Upper lobe of right lung (tissue), 1 donor: ENCODE measurements around the gene KIAA1217. TPM values are rescaled to one million over a fixed set of nuclear protein-coding genes. Genes with fewer than 3 reads are reported as not detected.

ENCODE experiments used
- ATAC-seq: fragments of 200-7000 bp; cut with Tn5 transposase; one replicate; pipeline ENCODE4 v1.9.1; 2020; ENCODE audit warnings: mild to moderate bottlenecking, moderate library complexity
- DNase-seq: peaks from one replicate; pipeline ENCODE4 v3.0.0-alpha.2; 2020
- H3K27ac ChIP-seq: fragments of 200-600 bp; one replicate; pipeline ENCODE4 v1.8.0; 2022
- H3K27me3 ChIP-seq: fragments of 200-600 bp; one replicate; pipeline ENCODE4 v1.8.0; 2022; ENCODE audit warnings: mild to moderate bottlenecking
- H3K36me3 ChIP-seq: fragments of 200-600 bp; one replicate; pipeline ENCODE4 v1.8.0; 2022
- H3K4me1 ChIP-seq: fragments of 200-600 bp; one replicate; pipeline ENCODE4 v1.8.0; 2022
- H3K4me3 ChIP-seq: fragments of 200-600 bp; one replicate; pipeline ENCODE4 v1.8.0; 2022; ENCODE audit warnings: mild to moderate bottlenecking
- H3K9me3 ChIP-seq: fragments of 200-600 bp; one replicate; pipeline ENCODE4 v1.8.0; 2022
- intact Hi-C: fragments of 100-400 bp; cut with DNase I; formaldehyde crosslinking; loops from one replicate; pipeline ENCODE4 v1.11.0; 2022
- total RNA-seq: library from RNA; stranded (reverse); fragmentation: NEBNext Ultra II Directional; extraction: Animal tissue kit (Norgen Biotek cat#: 25700); gene quantifications from one replicate; pipeline ENCODE4 v1.2.1, GENCODE V29; 2021
- TF ChIP-seq, protein P1 (sequence below): fragments of 200-600 bp; IDR thresholded peaks from one replicate; pipeline ENCODE4 v1.8.0; 2022; ENCODE audit warnings: antibody characterized with exemption
- donor health status: DM: no; HTN: yes; CAD: no; lungs with severe emphysema.

Gene KIAA1217
- total RNA-seq, 1 donor from 2014 or later = 23.5 TPM

DNA sequence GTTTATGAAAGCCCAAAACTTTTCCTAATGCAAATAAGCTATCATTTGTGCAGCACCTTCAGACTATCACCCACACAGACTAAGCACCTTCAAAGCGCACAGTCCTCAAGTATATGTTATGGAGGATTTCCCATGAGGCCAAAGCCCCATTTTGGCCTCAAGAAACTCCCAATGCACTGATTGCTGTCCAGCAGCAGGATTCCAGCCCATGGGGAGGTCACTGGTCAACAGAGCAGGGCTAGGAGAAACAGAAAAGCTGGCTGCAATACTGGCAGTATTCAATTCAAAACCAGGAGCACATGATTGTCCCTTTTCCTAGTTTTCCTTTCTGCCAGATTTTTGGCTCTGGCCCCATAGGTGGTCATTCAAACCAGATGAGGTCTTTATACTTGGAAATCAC is 24.5 kb upstream of the KIAA1217 start:
- intact Hi-C loops = no loop called here
- TF ChIP-seq, protein P1, sequence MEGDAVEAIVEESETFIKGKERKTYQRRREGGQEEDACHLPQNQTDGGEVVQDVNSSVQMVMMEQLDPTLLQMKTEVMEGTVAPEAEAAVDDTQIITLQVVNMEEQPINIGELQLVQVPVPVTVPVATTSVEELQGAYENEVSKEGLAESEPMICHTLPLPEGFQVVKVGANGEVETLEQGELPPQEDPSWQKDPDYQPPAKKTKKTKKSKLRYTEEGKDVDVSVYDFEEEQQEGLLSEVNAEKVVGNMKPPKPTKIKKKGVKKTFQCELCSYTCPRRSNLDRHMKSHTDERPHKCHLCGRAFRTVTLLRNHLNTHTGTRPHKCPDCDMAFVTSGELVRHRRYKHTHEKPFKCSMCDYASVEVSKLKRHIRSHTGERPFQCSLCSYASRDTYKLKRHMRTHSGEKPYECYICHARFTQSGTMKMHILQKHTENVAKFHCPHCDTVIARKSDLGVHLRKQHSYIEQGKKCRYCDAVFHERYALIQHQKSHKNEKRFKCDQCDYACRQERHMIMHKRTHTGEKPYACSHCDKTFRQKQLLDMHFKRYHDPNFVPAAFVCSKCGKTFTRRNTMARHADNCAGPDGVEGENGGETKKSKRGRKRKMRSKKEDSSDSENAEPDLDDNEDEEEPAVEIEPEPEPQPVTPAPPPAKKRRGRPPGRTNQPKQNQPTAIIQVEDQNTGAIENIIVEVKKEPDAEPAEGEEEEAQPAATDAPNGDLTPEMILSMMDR = no peak
- peaks cover 4% of the 10 kb centered on the region for H3K4me1 ChIP-seq
- DNase-seq (no peak), ATAC-seq (no peak)
- no peaks in the 10 kb centered on the region for H3K27me3 ChIP-seq
- no peaks in the 10 kb centered on the region for H3K36me3 ChIP-seq
- no peak overlapping the region for H3K27ac ChIP-seq
- H3K9me3 ChIP-seq = peaks cover 1% of the 10 kb centered on the region
- no peak overlapping the region for H3K4me3 ChIP-seq

- no peaks in the 10 kb centered on the region for H3K27me3 ChIP-seq
- H3K27ac ChIP-seq = no peak overlapping the region
- no peaks in the 10 kb centered on the region for H3K4me1 ChIP-seq
- no peaks in the 10 kb centered on the region for H3K36me3 ChIP-seq
- intact Hi-C loops = loop anchor here (10.0 kb wide), 1 partner anchor 199 kb away; no protein-coding TSS in a partner anchor
- DNase-seq = no peak
- no peak overlapping the region for H3K4me3 ChIP-seq
- H3K9me3 ChIP-seq = no peaks in the 10 kb centered on the region
- ATAC-seq = peak; percentile 48
- TF ChIP-seq, protein P1 = no peak
These were observed 15.6 kb upstream of the KIAA1217 start for GRCh38 chr10:24193330-24193729.

DNA sequence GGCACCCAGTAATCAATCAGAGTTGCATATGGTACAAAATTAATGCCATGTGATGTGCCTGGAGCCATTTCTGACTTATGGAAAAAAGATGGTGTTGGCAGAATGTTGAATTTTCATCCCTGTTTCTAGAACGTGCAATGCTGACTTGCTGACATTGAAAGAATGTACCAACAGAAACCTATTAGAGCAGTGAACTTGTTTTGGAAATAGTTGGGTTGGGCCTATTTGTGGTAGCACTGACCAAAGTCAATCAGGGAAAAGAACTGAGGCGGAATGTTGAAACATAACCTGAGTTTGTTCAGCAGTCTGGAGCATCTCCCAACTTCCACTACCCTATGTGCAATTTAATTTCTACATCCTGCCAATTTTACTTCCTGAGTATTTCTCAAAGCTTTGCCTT is 11.7 kb upstream of the KIAA1217 start:
- TF ChIP-seq, protein P1 = no peak
- no peak overlapping the region for H3K27ac ChIP-seq
- ATAC-seq (no peak), DNase-seq (no peak)
- no peak overlapping the region for H3K4me3 ChIP-seq
- intact Hi-C loops = loop anchor here (10.0 kb wide), 1 partner anchor 202 kb away; no protein-coding TSS in a partner anchor
- H3K27me3 ChIP-seq = no peaks in the 10 kb centered on the region
- no peaks in the 10 kb centered on the region for H3K36me3 ChIP-seq
- H3K4me1 ChIP-seq = no peaks in the 10 kb centered on the region
- H3K9me3 ChIP-seq = no peaks in the 10 kb centered on the region

DNA sequence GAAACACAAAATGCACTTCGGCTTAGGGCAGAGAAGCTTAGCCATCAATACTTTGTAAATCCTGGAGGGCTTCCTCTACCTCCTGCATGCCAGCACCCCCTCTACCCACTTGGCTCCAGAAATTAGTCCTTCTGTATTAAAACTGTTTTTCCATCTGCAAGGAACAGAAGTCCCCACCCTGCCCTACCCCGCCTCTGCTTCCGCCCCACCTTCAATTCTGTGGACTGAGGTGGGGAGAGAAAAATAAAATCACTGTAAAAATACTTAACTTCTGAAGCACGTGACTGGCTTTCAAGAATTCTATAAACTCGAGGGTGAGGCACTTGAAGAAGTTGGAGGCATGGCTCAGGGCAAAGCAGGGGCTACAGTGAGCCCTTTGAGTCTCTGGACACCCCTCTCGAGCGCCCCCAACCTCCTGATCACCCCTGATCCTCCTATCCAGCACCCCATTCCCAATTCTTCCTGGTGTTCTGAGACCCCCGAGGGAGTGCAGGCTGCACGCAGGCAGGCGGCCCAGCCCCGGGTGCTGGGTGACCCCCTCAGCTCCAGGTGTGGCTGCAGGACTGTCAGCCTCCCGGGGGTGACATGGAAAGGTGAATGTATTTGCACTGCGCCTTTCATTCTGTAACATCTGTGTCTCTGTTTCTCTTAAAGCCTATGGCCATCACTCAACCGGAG is 7.3 kb upstream of the KIAA1217 start:
- intact Hi-C loops = no loop called here
- Histone ChIP-seq H3K4me3 (no peak overlapping the region), H3K36me3 (no peaks in the 10 kb centered on the region), H3K9me3 (no peaks in the 10 kb centered on the region), H3K27me3 (no peaks in the 10 kb centered on the region), H3K4me1 (no peaks in the 10 kb centered on the region), H3K27ac (no peak overlapping the region)
- DNase-seq (no peak), ATAC-seq (no peak)
- TF ChIP-seq, protein P1 = no peak

DNA sequence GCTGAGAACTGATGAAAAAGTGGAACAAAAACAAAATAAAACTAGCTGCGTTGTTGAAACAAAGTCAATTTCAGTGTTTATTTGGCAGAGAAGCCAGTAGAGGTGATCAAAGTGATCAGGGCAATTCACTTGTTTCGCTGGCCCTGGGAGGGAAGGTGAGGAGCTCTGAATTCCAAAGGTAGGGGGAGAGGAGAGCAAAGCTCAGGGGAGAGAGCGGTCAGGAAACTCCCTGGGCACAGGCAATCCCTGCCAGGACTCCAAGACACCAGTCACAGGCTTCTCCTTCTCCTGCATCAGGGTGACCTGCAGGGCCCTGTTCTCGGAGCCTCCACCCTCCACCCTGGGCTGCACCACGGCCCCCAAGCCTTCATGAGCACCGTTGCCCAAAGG is 6.8 kb upstream of the KIAA1217 start:
- ATAC-seq = peak; percentile 48
- H3K4me1 ChIP-seq = no peaks in the 10 kb centered on the region
- no peaks in the 10 kb centered on the region for H3K9me3 ChIP-seq
- no peak for DNase-seq
- H3K36me3 ChIP-seq = no peaks in the 10 kb centered on the region
- intact Hi-C loops = no loop called here
- H3K27ac ChIP-seq = no peak overlapping the region
- no peak overlapping the region for H3K4me3 ChIP-seq
- no peaks in the 10 kb centered on the region for H3K27me3 ChIP-seq
- TF ChIP-seq, protein P1 = no peak
